ENCODE data around the gene CRYBG3. TPM values are rescaled to one million over a fixed set of nuclear protein-coding genes. Genes with fewer than 3 reads are reported as not detected.

The CRYBG3 gene
- total and polyA plus RNA-seq, 2 of the 13 experiments (the other 11 are each of a cell fraction or from before 2014, with no cell fraction given), result 3.8 to 15.9 TPM

DNA sequence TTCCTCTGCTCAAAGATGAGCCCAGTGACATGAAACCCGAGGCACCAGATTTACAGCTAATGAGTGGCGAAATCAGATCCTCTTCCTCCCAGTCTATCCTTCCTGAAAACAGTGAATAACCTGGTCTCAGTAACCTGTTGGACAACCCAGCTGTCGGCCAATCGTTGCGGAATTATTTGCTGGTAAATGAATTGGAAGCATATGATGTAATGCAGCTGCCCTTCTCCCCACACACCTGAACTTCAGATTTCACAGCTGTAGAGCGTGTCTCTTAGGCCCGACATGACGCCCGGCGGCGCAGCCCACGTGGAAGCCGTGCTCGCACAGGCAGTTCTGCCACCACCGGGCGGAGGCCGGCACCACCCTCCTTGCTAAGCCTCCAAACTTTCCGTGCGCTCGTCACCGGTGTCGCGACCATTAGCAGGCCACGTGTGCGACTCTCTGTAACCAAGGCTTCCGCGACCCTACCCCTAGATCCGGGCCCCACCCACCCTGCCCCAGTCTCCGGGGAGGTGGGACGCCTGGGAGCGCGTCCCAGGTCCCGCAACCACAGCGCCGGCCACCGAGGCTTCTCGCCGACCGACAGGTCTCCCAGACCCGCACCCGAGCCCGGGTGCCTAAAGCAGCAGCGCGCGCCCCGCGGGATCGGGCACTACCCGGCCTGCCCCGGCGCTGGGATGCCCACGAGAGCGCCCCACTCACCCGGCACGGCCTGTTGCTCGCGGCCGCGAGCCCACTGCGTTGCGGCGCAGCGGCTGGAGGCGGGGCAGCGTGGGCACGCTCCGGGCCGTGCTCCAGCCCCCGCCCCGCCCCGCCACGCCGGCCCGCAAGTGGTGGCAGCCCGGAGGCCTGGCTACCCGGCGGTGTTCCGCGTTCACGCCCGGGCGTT, 150.1 kb downstream of the CRYBG3 start, which contains the start of gene RIOX2 (continued):
- peak; percentile 88 for TF ChIP-seq KMT2B (CRISPR knock-in tag; IDR thresholded peaks at IDR 0.05)
- peak; percentile 96 for TF ChIP-seq DMAP1 (CRISPR knock-in tag; IDR thresholded peaks at IDR 0.05)
- no peak for TF ChIP-seq FOXA1 (IDR thresholded peaks at IDR 0.05)
- no peak for TF ChIP-seq FOXA1 (CRISPR knock-in tag; IDR thresholded peaks at IDR 0.05)
- TF ChIP-seq, protein P1, sequence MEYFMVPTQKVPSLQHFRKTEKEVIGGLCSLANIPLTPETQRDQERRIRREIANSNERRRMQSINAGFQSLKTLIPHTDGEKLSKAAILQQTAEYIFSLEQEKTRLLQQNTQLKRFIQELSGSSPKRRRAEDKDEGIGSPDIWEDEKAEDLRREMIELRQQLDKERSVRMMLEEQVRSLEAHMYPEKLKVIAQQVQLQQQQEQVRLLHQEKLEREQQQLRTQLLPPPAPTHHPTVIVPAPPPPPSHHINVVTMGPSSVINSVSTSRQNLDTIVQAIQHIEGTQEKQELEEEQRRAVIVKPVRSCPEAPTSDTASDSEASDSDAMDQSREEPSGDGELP (IDR thresholded peaks at IDR 0.05; ENCODE audit: borderline replicate concordance, low read depth), result peak; percentile 60
- peak; percentile 43; the same call in 1 of the 2 replicates for TF ChIP-seq ZNF274 (CRISPR knock-in tag; IDR thresholded peaks at IDR 0.05)
- TF ChIP-seq ELF1 (CRISPR knock-in tag; IDR thresholded peaks at IDR 0.05), result 0 out of 2 replicates have a peak, but pooled peaks have one; percentile 14
- peak; percentile 73 for TF ChIP-seq POLR2G (IDR thresholded peaks at IDR 0.05; ENCODE audit: low read depth, low read length)
- TF ChIP-seq ARNTL (CRISPR knock-in tag; IDR thresholded peaks at IDR 0.05), result no peak
- TF ChIP-seq, protein P2, sequence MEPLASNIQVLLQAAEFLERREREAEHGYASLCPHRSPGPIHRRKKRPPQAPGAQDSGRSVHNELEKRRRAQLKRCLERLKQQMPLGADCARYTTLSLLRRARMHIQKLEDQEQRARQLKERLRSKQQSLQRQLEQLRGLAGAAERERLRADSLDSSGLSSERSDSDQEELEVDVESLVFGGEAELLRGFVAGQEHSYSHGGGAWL (CRISPR knock-in tag; IDR thresholded peaks at IDR 0.05), result peak; percentile 96; the same call in 1 of the 2 replicates
- TF ChIP-seq, protein P3, sequence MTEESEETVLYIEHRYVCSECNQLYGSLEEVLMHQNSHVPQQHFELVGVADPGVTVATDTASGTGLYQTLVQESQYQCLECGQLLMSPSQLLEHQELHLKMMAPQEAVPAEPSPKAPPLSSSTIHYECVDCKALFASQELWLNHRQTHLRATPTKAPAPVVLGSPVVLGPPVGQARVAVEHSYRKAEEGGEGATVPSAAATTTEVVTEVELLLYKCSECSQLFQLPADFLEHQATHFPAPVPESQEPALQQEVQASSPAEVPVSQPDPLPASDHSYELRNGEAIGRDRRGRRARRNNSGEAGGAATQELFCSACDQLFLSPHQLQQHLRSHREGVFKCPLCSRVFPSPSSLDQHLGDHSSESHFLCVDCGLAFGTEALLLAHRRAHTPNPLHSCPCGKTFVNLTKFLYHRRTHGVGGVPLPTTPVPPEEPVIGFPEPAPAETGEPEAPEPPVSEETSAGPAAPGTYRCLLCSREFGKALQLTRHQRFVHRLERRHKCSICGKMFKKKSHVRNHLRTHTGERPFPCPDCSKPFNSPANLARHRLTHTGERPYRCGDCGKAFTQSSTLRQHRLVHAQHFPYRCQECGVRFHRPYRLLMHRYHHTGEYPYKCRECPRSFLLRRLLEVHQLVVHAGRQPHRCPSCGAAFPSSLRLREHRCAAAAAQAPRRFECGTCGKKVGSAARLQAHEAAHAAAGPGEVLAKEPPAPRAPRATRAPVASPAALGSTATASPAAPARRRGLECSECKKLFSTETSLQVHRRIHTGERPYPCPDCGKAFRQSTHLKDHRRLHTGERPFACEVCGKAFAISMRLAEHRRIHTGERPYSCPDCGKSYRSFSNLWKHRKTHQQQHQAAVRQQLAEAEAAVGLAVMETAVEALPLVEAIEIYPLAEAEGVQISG (CRISPR knock-in tag; IDR thresholded peaks at IDR 0.05), result peak; percentile 68
- TF ChIP-seq ZSCAN21 (CRISPR knock-in tag; IDR thresholded peaks at IDR 0.05; ENCODE audit: borderline replicate concordance), result 0 out of 2 replicates have a peak, but pooled peaks have one; percentile 51
- peak; percentile 35; the same call in 1 of the 2 replicates for TF ChIP-seq ZFP82 (CRISPR knock-in tag; IDR thresholded peaks at IDR 0.05; ENCODE audit: borderline replicate concordance)
- TF ChIP-seq, protein P4, sequence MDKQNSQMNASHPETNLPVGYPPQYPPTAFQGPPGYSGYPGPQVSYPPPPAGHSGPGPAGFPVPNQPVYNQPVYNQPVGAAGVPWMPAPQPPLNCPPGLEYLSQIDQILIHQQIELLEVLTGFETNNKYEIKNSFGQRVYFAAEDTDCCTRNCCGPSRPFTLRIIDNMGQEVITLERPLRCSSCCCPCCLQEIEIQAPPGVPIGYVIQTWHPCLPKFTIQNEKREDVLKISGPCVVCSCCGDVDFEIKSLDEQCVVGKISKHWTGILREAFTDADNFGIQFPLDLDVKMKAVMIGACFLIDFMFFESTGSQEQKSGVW (CRISPR knock-in tag; IDR thresholded peaks at IDR 0.05; ENCODE audit: borderline replicate concordance), result no peak
- TF ChIP-seq, protein P5, sequence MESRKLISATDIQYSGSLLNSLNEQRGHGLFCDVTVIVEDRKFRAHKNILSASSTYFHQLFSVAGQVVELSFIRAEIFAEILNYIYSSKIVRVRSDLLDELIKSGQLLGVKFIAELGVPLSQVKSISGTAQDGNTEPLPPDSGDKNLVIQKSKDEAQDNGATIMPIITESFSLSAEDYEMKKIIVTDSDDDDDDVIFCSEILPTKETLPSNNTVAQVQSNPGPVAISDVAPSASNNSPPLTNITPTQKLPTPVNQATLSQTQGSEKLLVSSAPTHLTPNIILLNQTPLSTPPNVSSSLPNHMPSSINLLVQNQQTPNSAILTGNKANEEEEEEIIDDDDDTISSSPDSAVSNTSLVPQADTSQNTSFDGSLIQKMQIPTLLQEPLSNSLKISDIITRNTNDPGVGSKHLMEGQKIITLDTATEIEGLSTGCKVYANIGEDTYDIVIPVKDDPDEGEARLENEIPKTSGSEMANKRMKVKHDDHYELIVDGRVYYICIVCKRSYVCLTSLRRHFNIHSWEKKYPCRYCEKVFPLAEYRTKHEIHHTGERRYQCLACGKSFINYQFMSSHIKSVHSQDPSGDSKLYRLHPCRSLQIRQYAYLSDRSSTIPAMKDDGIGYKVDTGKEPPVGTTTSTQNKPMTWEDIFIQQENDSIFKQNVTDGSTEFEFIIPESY (CRISPR knock-in tag; IDR thresholded peaks at IDR 0.05), result no peak
- peak; percentile 38 for TF ChIP-seq ZEB1 (IDR thresholded peaks at IDR 0.05; ENCODE audit: insufficient replicate concordance, low read depth)
- 0 out of 2 replicates have a peak, but pooled peaks have one; percentile 17 for TF ChIP-seq NCOA2 (CRISPR knock-in tag; IDR thresholded peaks at IDR 0.05)
- TF ChIP-seq, protein P6, sequence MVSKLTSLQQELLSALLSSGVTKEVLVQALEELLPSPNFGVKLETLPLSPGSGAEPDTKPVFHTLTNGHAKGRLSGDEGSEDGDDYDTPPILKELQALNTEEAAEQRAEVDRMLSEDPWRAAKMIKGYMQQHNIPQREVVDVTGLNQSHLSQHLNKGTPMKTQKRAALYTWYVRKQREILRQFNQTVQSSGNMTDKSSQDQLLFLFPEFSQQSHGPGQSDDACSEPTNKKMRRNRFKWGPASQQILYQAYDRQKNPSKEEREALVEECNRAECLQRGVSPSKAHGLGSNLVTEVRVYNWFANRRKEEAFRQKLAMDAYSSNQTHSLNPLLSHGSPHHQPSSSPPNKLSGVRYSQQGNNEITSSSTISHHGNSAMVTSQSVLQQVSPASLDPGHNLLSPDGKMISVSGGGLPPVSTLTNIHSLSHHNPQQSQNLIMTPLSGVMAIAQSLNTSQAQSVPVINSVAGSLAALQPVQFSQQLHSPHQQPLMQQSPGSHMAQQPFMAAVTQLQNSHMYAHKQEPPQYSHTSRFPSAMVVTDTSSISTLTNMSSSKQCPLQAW (CRISPR knock-in tag; IDR thresholded peaks at IDR 0.05), result no peak
- TF ChIP-seq ZNF563 (CRISPR knock-in tag; IDR thresholded peaks at IDR 0.05), result peak; percentile 81; the same call in 1 of the 2 replicates
- peak; percentile 59; the same call in 1 of the 2 replicates for TF ChIP-seq ZMYM4 (CRISPR knock-in tag; IDR thresholded peaks at IDR 0.05)
